Nephron progenitor cell (in vitro differentiated cells): ENCODE results near the gene STK10.

Source experiments
- DNase-seq: peaks from one replicate; pipeline ENCODE4 v3.0.0; 2021
- H3K27ac Mint-ChIP-seq: 2 replicates; pipeline ENCODE4 v1.8.0; 2021; ENCODE audit warnings: mild to moderate bottlenecking, moderate library complexity, mixed read lengths
- H3K27me3 Mint-ChIP-seq: 2 replicates; pipeline ENCODE4 v1.8.0; 2021; ENCODE audit warnings: mild to moderate bottlenecking, low read depth, mixed read lengths; ENCODE audit not compliant: poor library complexity
- H3K36me3 Mint-ChIP-seq: 2 replicates; pipeline ENCODE4 v1.8.0; 2021; ENCODE audit warnings: low read depth, mixed read lengths
- H3K4me1 Mint-ChIP-seq: 2 replicates; pipeline ENCODE4 v1.8.0; 2021; ENCODE audit warnings: mixed read lengths
- H3K4me3 Mint-ChIP-seq: 2 replicates; pipeline ENCODE4 v1.8.0; 2021; ENCODE audit warnings: mild to moderate bottlenecking, moderate library complexity, mixed read lengths
- H3K9me3 Mint-ChIP-seq: 2 replicates; pipeline ENCODE4 v1.8.0; 2021; ENCODE audit warnings: mild to moderate bottlenecking, moderate library complexity, mixed read lengths
- TF ChIP-seq, protein P1 (sequence below): fragments of 200-600 bp; sonication (generic); IDR thresholded peaks from 2 replicates; pipeline ENCODE4 v1.5.0; 2021; ENCODE audit warnings: antibody characterized with exemption

Gene STK10

DNA sequence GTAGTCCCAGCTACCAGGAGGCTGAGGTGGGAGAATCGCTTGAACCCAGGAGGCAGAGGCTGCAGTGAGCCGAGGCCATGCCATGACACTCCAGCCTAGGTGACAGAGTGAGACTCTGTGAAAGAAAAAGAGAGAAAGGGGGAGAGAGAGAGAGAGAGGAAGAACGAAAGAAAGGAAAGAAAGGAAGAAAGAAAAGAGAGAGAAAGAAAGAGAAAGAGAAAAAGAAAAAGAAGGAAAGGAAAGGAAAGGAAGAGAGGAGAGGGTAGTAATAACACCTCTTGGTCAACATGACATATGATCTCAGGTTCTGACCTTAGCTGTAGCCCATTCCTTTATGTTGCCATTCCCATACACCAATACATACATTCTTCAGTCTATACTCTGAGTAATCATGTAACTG is 195.7 kb downstream of the STK10 start:
- no peak overlapping the region for H3K27ac Mint-ChIP-seq
- DNase-seq: no peak
- peaks cover 78% of the 10 kb centered on the region for H3K36me3 Mint-ChIP-seq
- H3K4me1 Mint-ChIP-seq: peaks cover 14% of the 10 kb centered on the region
- TF ChIP-seq, protein P1, sequence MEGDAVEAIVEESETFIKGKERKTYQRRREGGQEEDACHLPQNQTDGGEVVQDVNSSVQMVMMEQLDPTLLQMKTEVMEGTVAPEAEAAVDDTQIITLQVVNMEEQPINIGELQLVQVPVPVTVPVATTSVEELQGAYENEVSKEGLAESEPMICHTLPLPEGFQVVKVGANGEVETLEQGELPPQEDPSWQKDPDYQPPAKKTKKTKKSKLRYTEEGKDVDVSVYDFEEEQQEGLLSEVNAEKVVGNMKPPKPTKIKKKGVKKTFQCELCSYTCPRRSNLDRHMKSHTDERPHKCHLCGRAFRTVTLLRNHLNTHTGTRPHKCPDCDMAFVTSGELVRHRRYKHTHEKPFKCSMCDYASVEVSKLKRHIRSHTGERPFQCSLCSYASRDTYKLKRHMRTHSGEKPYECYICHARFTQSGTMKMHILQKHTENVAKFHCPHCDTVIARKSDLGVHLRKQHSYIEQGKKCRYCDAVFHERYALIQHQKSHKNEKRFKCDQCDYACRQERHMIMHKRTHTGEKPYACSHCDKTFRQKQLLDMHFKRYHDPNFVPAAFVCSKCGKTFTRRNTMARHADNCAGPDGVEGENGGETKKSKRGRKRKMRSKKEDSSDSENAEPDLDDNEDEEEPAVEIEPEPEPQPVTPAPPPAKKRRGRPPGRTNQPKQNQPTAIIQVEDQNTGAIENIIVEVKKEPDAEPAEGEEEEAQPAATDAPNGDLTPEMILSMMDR: no peak
- no peaks in the 10 kb centered on the region for H3K27me3 Mint-ChIP-seq
- H3K9me3 Mint-ChIP-seq: no peaks in the 10 kb centered on the region
- no peak overlapping the region for H3K4me3 Mint-ChIP-seq
